Liver (tissue), 9 donors: ENCODE data around the gene CDK10. TPM values are rescaled to one million over a fixed set of nuclear protein-coding genes. Genes with fewer than 3 reads are reported as not detected.

Source experiments
- DNase-seq: peaks from one replicate; pipeline ENCODE4 v3.0.0-alpha.2; 2017; ENCODE audit warnings: low spot score
- H3K27ac ChIP-seq, 2 donors: one replicate each; pipeline ENCODE4 v1.7.0; 2013; ENCODE audit warnings: inconsistent platforms in 2 of 2, low read length in 2 of 2, control low read depth in 1 of 2, low read depth in 1 of 2, mild to moderate bottlenecking in 1 of 2
- H3K27me3 ChIP-seq, 4 donors: one replicate each; pipeline versions ENCODE4 v1.6.1 to v1.7.0; 2013; ENCODE audit warnings: low read length in 3 of 4, inconsistent platforms in 1 of 4, mild to moderate bottlenecking in 1 of 4, moderate library complexity in 1 of 4; ENCODE audit not compliant: control insufficient read depth in 4 of 4, insufficient read depth in 4 of 4
- H3K36me3 ChIP-seq, 4 donors: one replicate each; pipeline versions ENCODE4 v1.6.1 to v1.7.0; 2013; ENCODE audit warnings: low read length in 3 of 4, mild to moderate bottlenecking in 3 of 4, low read depth in 1 of 4, moderate library complexity in 1 of 4; ENCODE audit not compliant: control insufficient read depth in 4 of 4, insufficient read depth in 3 of 4
- H3K4me1 ChIP-seq, 4 donors: one replicate each; pipeline versions ENCODE4 v1.6.1 to v1.7.0; 2013; ENCODE audit warnings: low read length in 3 of 4, mild to moderate bottlenecking in 3 of 4, moderate library complexity in 1 of 4; ENCODE audit not compliant: control insufficient read depth in 4 of 4, insufficient read depth in 4 of 4
- H3K4me3 ChIP-seq, 3 donors: one replicate each; pipeline versions ENCODE4 v1.6.1 to v1.7.0; 2013; ENCODE audit warnings: low read length in 3 of 3, control low read depth in 1 of 3, low read depth in 1 of 3, mild to moderate bottlenecking in 1 of 3
- H3K9ac ChIP-seq, 2 donors: one replicate each; pipeline ENCODE4 v1.7.0; 2013; ENCODE audit warnings: low read length in 2 of 2, mild to moderate bottlenecking in 2 of 2, moderate library complexity in 2 of 2, control low read depth in 1 of 2, low read depth in 1 of 2
- H3K9me3 ChIP-seq, 4 donors: one replicate each; pipeline versions ENCODE4 v1.6.1 to v1.7.0; 2013; ENCODE audit warnings: low read length in 3 of 4; ENCODE audit not compliant: control insufficient read depth in 4 of 4
- ATF3 ChIP-seq: IDR thresholded peaks from 2 replicates; pipeline ENCODE4 v1.6.1; 2016; ENCODE audit warnings: antibody characterized with exemption
- EGR1 ChIP-seq, 2 donors: IDR thresholded peaks; 2 replicates each; pipeline ENCODE4 v1.6.1; 2016 to 2018; ENCODE audit warnings: antibody characterized with exemption in 2 of 2, low read depth in 2 of 2
- FOXA1 ChIP-seq: IDR thresholded peaks from 2 replicates; pipeline ENCODE4 v1.6.1; 2016; ENCODE audit warnings: antibody characterized with exemption
- FOXA2 ChIP-seq: IDR thresholded peaks from 2 replicates; pipeline ENCODE4 v1.6.1; 2016; ENCODE audit warnings: antibody characterized with exemption
- GABPA ChIP-seq, 2 donors: IDR thresholded peaks in 1 of 2; conservative IDR thresholded peaks in 1 of 2; 2 replicates each; pipeline ENCODE4 v1.6.1; 2016; ENCODE audit warnings: antibody characterized with exemption in 2 of 2, mild to moderate bottlenecking in 1 of 2, moderate library complexity in 1 of 2
- HNF4A ChIP-seq, 2 donors: conservative IDR thresholded peaks; 2 replicates each; pipeline ENCODE4 v1.6.1; 2016; ENCODE audit warnings: antibody characterized with exemption in 2 of 2, mild to moderate bottlenecking in 2 of 2
- HNF4G ChIP-seq: IDR thresholded peaks from 2 replicates; pipeline ENCODE4 v1.6.1; 2016; ENCODE audit warnings: antibody characterized with exemption
- JUND ChIP-seq, 2 donors: IDR thresholded peaks; 2 replicates each; pipeline ENCODE4 v1.6.1; 2016; ENCODE audit warnings: antibody characterized with exemption in 2 of 2
- MAX ChIP-seq: IDR thresholded peaks from 2 replicates; pipeline ENCODE4 v1.6.1; 2016; ENCODE audit warnings: antibody characterized with exemption
- NR2F2 ChIP-seq: IDR thresholded peaks from 2 replicates; pipeline ENCODE4 v1.6.1; 2016; ENCODE audit warnings: antibody characterized with exemption
- RAD21 ChIP-seq, 2 donors: IDR thresholded peaks; 2 replicates each; pipeline ENCODE4 v1.6.1; 2016; ENCODE audit warnings: antibody characterized with exemption in 2 of 2, mild to moderate bottlenecking in 2 of 2
- REST ChIP-seq: IDR thresholded peaks from 2 replicates; pipeline ENCODE4 v1.6.1; 2016; ENCODE audit warnings: antibody characterized with exemption, mild to moderate bottlenecking
- RXRA ChIP-seq, 2 donors: IDR thresholded peaks; 2 replicates each; pipeline ENCODE4 v1.6.1; 2017 to 2018; ENCODE audit warnings: antibody characterized with exemption in 2 of 2, mild to moderate bottlenecking in 1 of 2
- SP1 ChIP-seq: IDR thresholded peaks from 2 replicates; pipeline ENCODE4 v1.6.1; 2018; ENCODE audit warnings: antibody characterized with exemption, mild to moderate bottlenecking
- TAF1 ChIP-seq: conservative IDR thresholded peaks from 2 replicates; pipeline ENCODE4 v1.6.1; 2016; ENCODE audit warnings: antibody characterized with exemption, mild to moderate bottlenecking
- YY1 ChIP-seq: IDR thresholded peaks from 2 replicates; pipeline ENCODE4 v1.6.1; 2016; ENCODE audit warnings: antibody characterized with exemption, mild to moderate bottlenecking
- WGBS: extraction: QIAGEN DNeasy Blood & Tissue Kit; methylation state at CpG from one replicate; pipeline ENCODE4 v1.1.7; 2013; 5-methylcytosine and 5-hydroxymethylcytosine counted together
- polyA plus RNA-seq, 2 donors: library from polyadenylated mRNA; stranded (reverse) in 1 of 2; unstranded in 1 of 2; fragments of 200-250 nt in 1 of 2; fragments of >200 nt in 1 of 2; fragmentation: Nextera tagmentation in 1 of 2; extraction: Ambion mirVana in 1 of 2; gene quantifications; one replicate each; pipeline versions ENCODE4 v1.2.1 to v1.2.3, GENCODE V29; 2013 to 2015
- total RNA-seq, 2 donors: library from RNA; depleted of rRNA; stranded (reverse); fragments of >200 nt; gene quantifications; one replicate each; pipeline ENCODE4 v1.2.3, GENCODE V29; 2014
- TF ChIP-seq, protein P1 (sequence below): fragments of 150-350 bp; IDR thresholded peaks from 2 replicates; pipeline ENCODE4 v1.5.1; 2017; ENCODE audit warnings: improper control_type of control experiment, low read depth, low read length; ENCODE audit not compliant: missing input control
- TF ChIP-seq, protein P2 (sequence below): IDR thresholded peaks from 2 replicates; pipeline ENCODE4 v1.6.1; 2016; ENCODE audit warnings: antibody characterized with exemption
- donor health status: healthy.
- donor health status: healthy.
- donor health status: healthy.
- donor health status: healthy.
- donor health status: healthy.

Gene CDK10
- total and polyA plus RNA-seq, 4 donors: 25.1 to 81.2 (median 56.0) TPM

GRCh38 chr16:89737341-89738071 is 51.0 kb downstream of the CDK10 start:
- Histone ChIP-seq H3K9me3 (no peaks in the 10 kb centered on the region), H3K9ac (no peak overlapping the region), H3K27ac (no peak overlapping the region), H3K36me3 (peaks cover 37 to 83% (median 50%) of the 10 kb centered on the region in 4 donors), H3K4me1 (peaks cover 0 to 2% (median 0%) of the 10 kb centered on the region in 4 donors), H3K27me3 (no peaks in the 10 kb centered on the region), H3K4me3 (no peak overlapping the region)
- 94% methylated on average over 20 of the region's 20 CpGs for WGBS
- TF ChIP-seq, protein P1, sequence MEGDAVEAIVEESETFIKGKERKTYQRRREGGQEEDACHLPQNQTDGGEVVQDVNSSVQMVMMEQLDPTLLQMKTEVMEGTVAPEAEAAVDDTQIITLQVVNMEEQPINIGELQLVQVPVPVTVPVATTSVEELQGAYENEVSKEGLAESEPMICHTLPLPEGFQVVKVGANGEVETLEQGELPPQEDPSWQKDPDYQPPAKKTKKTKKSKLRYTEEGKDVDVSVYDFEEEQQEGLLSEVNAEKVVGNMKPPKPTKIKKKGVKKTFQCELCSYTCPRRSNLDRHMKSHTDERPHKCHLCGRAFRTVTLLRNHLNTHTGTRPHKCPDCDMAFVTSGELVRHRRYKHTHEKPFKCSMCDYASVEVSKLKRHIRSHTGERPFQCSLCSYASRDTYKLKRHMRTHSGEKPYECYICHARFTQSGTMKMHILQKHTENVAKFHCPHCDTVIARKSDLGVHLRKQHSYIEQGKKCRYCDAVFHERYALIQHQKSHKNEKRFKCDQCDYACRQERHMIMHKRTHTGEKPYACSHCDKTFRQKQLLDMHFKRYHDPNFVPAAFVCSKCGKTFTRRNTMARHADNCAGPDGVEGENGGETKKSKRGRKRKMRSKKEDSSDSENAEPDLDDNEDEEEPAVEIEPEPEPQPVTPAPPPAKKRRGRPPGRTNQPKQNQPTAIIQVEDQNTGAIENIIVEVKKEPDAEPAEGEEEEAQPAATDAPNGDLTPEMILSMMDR: no peak
- TF ChIP-seq YY1: no peak
- TF ChIP-seq TAF1: no peak
- no peak for TF ChIP-seq ATF3
- TF ChIP-seq EGR1 (IDR thresholded peaks at IDR 0.05; ENCODE audit: low read depth in 2 of 2): no peak
- TF ChIP-seq REST: no peak
- TF ChIP-seq MAX: no peak
- TF ChIP-seq JUND (IDR thresholded peaks at IDR 0.05): no peak
- TF ChIP-seq NR2F2: no peak
- TF ChIP-seq GABPA (IDR thresholded peaks at IDR 0.05 in 1 of 2, conservative IDR thresholded peaks at IDR 0.05 in 1 of 2): no peak
- TF ChIP-seq HNF4A (conservative IDR thresholded peaks at IDR 0.05): no peak
- no peak for TF ChIP-seq RAD21 (IDR thresholded peaks at IDR 0.05)
- TF ChIP-seq FOXA2: no peak
- TF ChIP-seq SP1: no peak
- no peak for TF ChIP-seq FOXA1
- DNase-seq: no peak

- Histone ChIP-seq H3K4me1 (peaks cover 0 to 2% (median 0%) of the 10 kb centered on the region in 4 donors), H3K4me3 (no peak overlapping the region), H3K9me3 (no peaks in the 10 kb centered on the region), H3K36me3 (peaks cover 36 to 81% (median 50%) of the 10 kb centered on the region in 4 donors), H3K27me3 (no peaks in the 10 kb centered on the region), H3K9ac (no peak overlapping the region), H3K27ac (no peak overlapping the region)
- TF ChIP-seq SP1: no peak
- TF ChIP-seq JUND (IDR thresholded peaks at IDR 0.05): no peak
- no peak for TF ChIP-seq MAX
- no peak for TF ChIP-seq HNF4A (conservative IDR thresholded peaks at IDR 0.05)
- no peak for TF ChIP-seq TAF1
- no peak for TF ChIP-seq RAD21 (IDR thresholded peaks at IDR 0.05)
- TF ChIP-seq FOXA1: no peak
- TF ChIP-seq NR2F2: no peak
- no peak for TF ChIP-seq YY1
- no peak for TF ChIP-seq FOXA2
- TF ChIP-seq, protein P1: no peak
- TF ChIP-seq ATF3: no peak
- no peak for TF ChIP-seq GABPA (IDR thresholded peaks at IDR 0.05 in 1 of 2, conservative IDR thresholded peaks at IDR 0.05 in 1 of 2)
- TF ChIP-seq HNF4G: no peak
- TF ChIP-seq RXRA (IDR thresholded peaks at IDR 0.05): no peak
- no peak for TF ChIP-seq EGR1 (IDR thresholded peaks at IDR 0.05; ENCODE audit: low read depth in 2 of 2)
- TF ChIP-seq, protein P2, sequence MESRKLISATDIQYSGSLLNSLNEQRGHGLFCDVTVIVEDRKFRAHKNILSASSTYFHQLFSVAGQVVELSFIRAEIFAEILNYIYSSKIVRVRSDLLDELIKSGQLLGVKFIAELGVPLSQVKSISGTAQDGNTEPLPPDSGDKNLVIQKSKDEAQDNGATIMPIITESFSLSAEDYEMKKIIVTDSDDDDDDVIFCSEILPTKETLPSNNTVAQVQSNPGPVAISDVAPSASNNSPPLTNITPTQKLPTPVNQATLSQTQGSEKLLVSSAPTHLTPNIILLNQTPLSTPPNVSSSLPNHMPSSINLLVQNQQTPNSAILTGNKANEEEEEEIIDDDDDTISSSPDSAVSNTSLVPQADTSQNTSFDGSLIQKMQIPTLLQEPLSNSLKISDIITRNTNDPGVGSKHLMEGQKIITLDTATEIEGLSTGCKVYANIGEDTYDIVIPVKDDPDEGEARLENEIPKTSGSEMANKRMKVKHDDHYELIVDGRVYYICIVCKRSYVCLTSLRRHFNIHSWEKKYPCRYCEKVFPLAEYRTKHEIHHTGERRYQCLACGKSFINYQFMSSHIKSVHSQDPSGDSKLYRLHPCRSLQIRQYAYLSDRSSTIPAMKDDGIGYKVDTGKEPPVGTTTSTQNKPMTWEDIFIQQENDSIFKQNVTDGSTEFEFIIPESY: no peak
- no peak for DNase-seq
- WGBS: 92% methylated on average over 14 of the region's 14 CpGs
Observed at GRCh38 chr16:89738072-89738377, 51.5 kb downstream of the CDK10 start.
